Panc1 (cell line): ENCODE results near the gene GRID1. TPM values are rescaled to one million over a fixed set of nuclear protein-coding genes. Genes with fewer than 3 reads are reported as not detected.

ENCODE experiments used
- ATAC-seq: fragments of 200-7000 bp; cut with Tn5 transposase; 2 replicates; pipeline ENCODE4 v1.9.1; 2020; ENCODE audit warnings: mild to moderate bottlenecking, moderate library complexity
- BruUV-seq: library from RNA; stranded (reverse); fragments of 400-500 nt; replicated peaks from 2 replicates; lab custom pipeline; 2021; lab: Mats Ljungman, UMichigan
- CTCF ChIA-PET: fragments of 300-600 bp; sonication (Branson Sonifier 250); formaldehyde crosslinking; loops from one replicate; lab custom pipeline; 2022; ENCODE audit warnings: antibody characterized with exemption; lab: Charles Lee
- POLR2A ChIA-PET: fragments of 300-600 bp; sonication (Branson Sonifier 250); formaldehyde crosslinking; loops from one replicate; lab custom pipeline; 2022; ENCODE audit warnings: antibody characterized with exemption; lab: Charles Lee
- DNase-seq: peaks from one replicate; pipeline ENCODE4 v3.0.0-alpha.2; 2010; ENCODE audit warnings: low read depth, low spot score
- H3K27ac ChIP-seq: 2 replicates; pipeline ENCODE4 v1.5.1; 2011; ENCODE audit warnings: mild to moderate bottlenecking, low read length, inconsistent platforms
- H3K27me3 ChIP-seq: fragments of 200-500 bp; sonication (Bioruptor generic); 2 replicates; pipeline ENCODE4 v1.6.0; 2014; ENCODE audit warnings: low read length, inconsistent platforms; ENCODE audit not compliant: control insufficient read depth, insufficient read depth
- H3K36me3 ChIP-seq: fragments of 200-500 bp; sonication (Bioruptor generic); 2 replicates; pipeline ENCODE4 v1.5.1; 2014; ENCODE audit warnings: inconsistent platforms, mild to moderate bottlenecking, low read length, moderate library complexity; ENCODE audit not compliant: control insufficient read depth, insufficient read depth
- H3K4me1 ChIP-seq: 2 replicates; pipeline ENCODE4 v1.5.1; 2011; ENCODE audit warnings: inconsistent platforms, mild to moderate bottlenecking, low read length, moderate library complexity; ENCODE audit not compliant: control insufficient read depth, insufficient read depth
- H3K4me3 ChIP-seq, 2 experiments: 2 replicates each; pipeline ENCODE4 v1.5.1; 2011 to 2012; ENCODE audit warnings: low read depth in 2 of 2, low read length in 2 of 2, mild to moderate bottlenecking in 2 of 2, inconsistent platforms in 1 of 2, moderate library complexity in 1 of 2
- H3K9me3 ChIP-seq: fragments of 200-500 bp; sonication (Bioruptor generic); 2 replicates; pipeline ENCODE4 v1.5.1; 2014; ENCODE audit warnings: low read depth, mild to moderate bottlenecking, inconsistent platforms, low read length, moderate library complexity; ENCODE audit not compliant: control insufficient read depth, insufficient read depth
- POLR2AphosphoS5 ChIP-seq: IDR thresholded peaks from 2 replicates; pipeline ENCODE4 v1.6.1; 2012; ENCODE audit warnings: mild to moderate bottlenecking, low read depth, low read length, moderate library complexity
- REST ChIP-seq, 2 experiments: IDR thresholded peaks; 2 replicates each; pipeline ENCODE4 v1.6.1; 2011 to 2012; ENCODE audit warnings: low read depth in 2 of 2, control low read depth in 1 of 2, low read length in 1 of 2, mild to moderate bottlenecking in 1 of 2, moderate library complexity in 1 of 2; ENCODE audit not compliant: insufficient read depth in 1 of 2
- SIN3A ChIP-seq: IDR thresholded peaks from 2 replicates; pipeline ENCODE4 v1.6.1; 2012; ENCODE audit warnings: low read depth, mild to moderate bottlenecking, low read length, moderate library complexity, borderline replicate concordance; ENCODE audit not compliant: insufficient read depth
- TCF7L2 ChIP-seq: IDR thresholded peaks from 2 replicates; pipeline ENCODE4 v1.6.1; 2011; ENCODE audit warnings: mild to moderate bottlenecking, low read depth, low read length, inconsistent platforms
- in situ Hi-C: cut with HindIII; loops from 2 replicates; pipeline ENCODE4 v1.10.0; 2016; ENCODE audit warnings: low sequenced_read_pairs, low pct_unique_long_range_greater_than_20kb
- intact Hi-C: fragments of 100-400 bp; cut with micrococcal nuclease; formaldehyde crosslinking; loops from one replicate; pipeline ENCODE4 v1.10.0; 2022; ENCODE audit not compliant: unreplicated experiment
- total RNA-seq: library from RNA; stranded (reverse); gene quantifications from one replicate; pipeline ENCODE4 v1.2.1, GENCODE V29; 2021; ENCODE audit not compliant: unreplicated experiment
- TF ChIP-seq, protein P1 (sequence below): fragments of 450-650 bp; IDR thresholded peaks from 2 replicates; pipeline ENCODE4 v1.5.1; 2017; ENCODE audit warnings: mild to moderate bottlenecking

GRID1 gene
- total RNA-seq, 1 experiment from 2014 or later = 2.3 TPM

DNA sequence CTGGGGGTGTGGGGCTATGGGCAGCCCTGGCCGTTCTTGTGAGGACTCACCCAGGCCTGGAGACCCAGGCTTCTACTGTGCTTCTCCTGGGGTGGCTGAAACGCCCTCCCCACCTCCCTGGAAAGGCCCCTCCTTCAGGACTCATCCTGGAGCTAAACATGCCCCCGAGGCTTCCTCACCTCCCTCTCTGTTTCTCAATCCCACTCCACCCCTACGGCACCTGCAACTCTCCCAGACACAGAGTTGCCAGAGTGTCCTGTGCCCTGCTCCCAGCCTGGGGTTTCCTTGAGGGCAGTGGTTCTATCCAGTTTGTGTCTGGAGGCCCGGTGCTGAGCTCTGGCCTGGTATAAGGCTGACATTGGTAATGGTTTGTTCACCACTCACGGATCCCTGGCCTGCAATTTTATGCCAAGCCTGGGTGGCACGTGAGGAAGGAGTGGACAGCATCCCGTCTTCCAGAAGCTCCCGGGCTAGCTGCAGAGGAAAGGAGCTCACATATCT is 68.0 kb downstream of the GRID1 start:
- no peak overlapping the region for H3K27ac ChIP-seq
- H3K27me3 ChIP-seq = peaks cover 10% of the 10 kb centered on the region; the same call in 1 of the 2 replicates
- no peaks in the 10 kb centered on the region for H3K36me3 ChIP-seq
- no TSS peak for BruUV-seq
- no peaks in the 10 kb centered on the region for H3K9me3 ChIP-seq
- TF ChIP-seq REST (IDR thresholded peaks at IDR 0.05; ENCODE audit: insufficient read depth in 1 of 2, low read depth in 2 of 2, low read length in 1 of 2) (no peak), POLR2AphosphoS5 (no peak), TCF7L2 (no peak), SIN3A (no peak)
- TF ChIP-seq, protein P1, sequence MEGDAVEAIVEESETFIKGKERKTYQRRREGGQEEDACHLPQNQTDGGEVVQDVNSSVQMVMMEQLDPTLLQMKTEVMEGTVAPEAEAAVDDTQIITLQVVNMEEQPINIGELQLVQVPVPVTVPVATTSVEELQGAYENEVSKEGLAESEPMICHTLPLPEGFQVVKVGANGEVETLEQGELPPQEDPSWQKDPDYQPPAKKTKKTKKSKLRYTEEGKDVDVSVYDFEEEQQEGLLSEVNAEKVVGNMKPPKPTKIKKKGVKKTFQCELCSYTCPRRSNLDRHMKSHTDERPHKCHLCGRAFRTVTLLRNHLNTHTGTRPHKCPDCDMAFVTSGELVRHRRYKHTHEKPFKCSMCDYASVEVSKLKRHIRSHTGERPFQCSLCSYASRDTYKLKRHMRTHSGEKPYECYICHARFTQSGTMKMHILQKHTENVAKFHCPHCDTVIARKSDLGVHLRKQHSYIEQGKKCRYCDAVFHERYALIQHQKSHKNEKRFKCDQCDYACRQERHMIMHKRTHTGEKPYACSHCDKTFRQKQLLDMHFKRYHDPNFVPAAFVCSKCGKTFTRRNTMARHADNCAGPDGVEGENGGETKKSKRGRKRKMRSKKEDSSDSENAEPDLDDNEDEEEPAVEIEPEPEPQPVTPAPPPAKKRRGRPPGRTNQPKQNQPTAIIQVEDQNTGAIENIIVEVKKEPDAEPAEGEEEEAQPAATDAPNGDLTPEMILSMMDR = no peak
- ChIA-PET CTCF (no interaction called here), POLR2A (no interaction called here)
- in situ Hi-C loops (no loop called here), intact Hi-C loops (no loop called here)
- ATAC-seq (no peak), DNase-seq (no peak)
- no peak overlapping the region for H3K4me3 ChIP-seq
- H3K4me1 ChIP-seq = no peaks in the 10 kb centered on the region

- H3K4me3 ChIP-seq = no peak overlapping the region
- in situ Hi-C loops = no loop called here
- BruUV-seq = no TSS peak
- H3K27ac ChIP-seq = no peak overlapping the region
- TF ChIP-seq TCF7L2 (no peak), POLR2AphosphoS5 (no peak), SIN3A (no peak), REST (IDR thresholded peaks at IDR 0.05; ENCODE audit: insufficient read depth in 1 of 2, low read depth in 2 of 2, low read length in 1 of 2) (no peak)
- TF ChIP-seq, protein P1 = no peak
- DNase-seq (no peak), ATAC-seq (no peak)
- H3K36me3 ChIP-seq = no peaks in the 10 kb centered on the region
- POLR2A ChIA-PET = no interaction called here
- H3K4me1 ChIP-seq = no peaks in the 10 kb centered on the region
- H3K27me3 ChIP-seq = peaks cover 6% of the 10 kb centered on the region; the same call in 1 of the 2 replicates
- CTCF ChIA-PET = no interaction called here
- H3K9me3 ChIP-seq = no peaks in the 10 kb centered on the region
- intact Hi-C loops = no loop called here
Measured at GRCh38 chr10:86295791-86296190, 70.8 kb downstream of the GRID1 start.
